Endothelial cell of umbilical vein (primary cell): ENCODE results near the gene GIPC3. TPM values are rescaled to one million over a fixed set of nuclear protein-coding genes. Genes with fewer than 3 reads are reported as not detected.

Experiments used
- BruUV-seq: library from RNA; stranded (reverse); fragments of 400-500 nt; replicated peaks from 2 replicates; lab custom pipeline; 2021; lab: Mats Ljungman, UMichigan
- CTCF ChIA-PET: fragments of 300-600, 350-600 bp; sonication (Branson Sonifier 250); formaldehyde crosslinking; loops from one replicate; lab custom pipeline; 2021; ENCODE audit warnings: antibody characterized with exemption, inconsistent platforms; lab: Charles Lee
- POLR2A ChIA-PET: fragments of 300-600, 350-600 bp; sonication (Branson Sonifier 250); formaldehyde crosslinking; loops from one replicate; lab custom pipeline; 2021; ENCODE audit warnings: antibody characterized with exemption, inconsistent platforms; lab: Charles Lee
- DNase-seq: peaks from one replicate; pipeline ENCODE4 v3.0.0-alpha.2; 2011; ENCODE audit warnings: low read depth, low spot score
- FAIRE-seq: peaks from 2 replicates; lab custom pipeline; 2011; peaks lifted over from hg19 to GRCh38; lab: Jason Lieb, UNC
- H2AFZ ChIP-seq: 2 replicates; pipeline ENCODE4 v1.6.0; 2012; ENCODE audit warnings: low read depth, low read length, control low read depth, inconsistent platforms
- H3K27ac ChIP-seq: 2 replicates; pipeline ENCODE4 v1.5.1; 2011; ENCODE audit warnings: low read depth, mild to moderate bottlenecking, control low read depth, low read length, moderate library complexity; ENCODE audit not compliant: insufficient read depth
- H3K27me3 ChIP-seq, 2 experiments: 2 replicates each; pipeline versions ENCODE4 v1.6.0 to v1.6.1; 2011; ENCODE audit warnings: low read length in 2 of 2, mixed read lengths in 1 of 2; ENCODE audit not compliant: control insufficient read depth in 2 of 2, insufficient read depth in 2 of 2
- H3K36me3 ChIP-seq, 2 experiments: 2 replicates in 1 of 2; 3 replicates in 1 of 2; pipeline ENCODE4 v1.5.1; 2011; ENCODE audit warnings: low read length in 2 of 2, mild to moderate bottlenecking in 1 of 2, moderate library complexity in 1 of 2; ENCODE audit not compliant: control insufficient read depth in 2 of 2, insufficient read depth in 2 of 2; ENCODE audit errors: extremely low read depth in 1 of 2
- H3K4me1 ChIP-seq: 3 replicates; pipeline ENCODE4 v1.5.1; 2011; ENCODE audit warnings: mild to moderate bottlenecking, low read length; ENCODE audit not compliant: control insufficient read depth, insufficient read depth; ENCODE audit errors: extremely low read depth
- H3K4me2 ChIP-seq: 2 replicates; pipeline ENCODE4 v1.6.1; 2011; ENCODE audit warnings: low read length, control low read depth, mixed read lengths; ENCODE audit not compliant: insufficient read depth
- H3K4me3 ChIP-seq, 3 experiments: fragments of 200-600 bp in 1 of 3; sonication (generic), shearing (Covaris generic) in 1 of 3; replicated peaks in 1 of 3; 2 replicates each; pipeline ENCODE4 v1.5.1; 2011 to 2016; ENCODE audit warnings: control low read depth in 3 of 3, low read length in 3 of 3, mild to moderate bottlenecking in 2 of 3, inconsistent platforms in 1 of 3, low read depth in 1 of 3, moderate library complexity in 1 of 3; ENCODE audit not compliant: insufficient read depth in 1 of 3
- H3K79me2 ChIP-seq: 2 replicates; pipeline ENCODE4 v1.6.0; 2012; ENCODE audit warnings: low read length, inconsistent platforms; ENCODE audit not compliant: control insufficient read depth, insufficient read depth
- H3K9ac ChIP-seq: replicated peaks from 2 replicates; pipeline ENCODE3; 2011; ENCODE audit warnings: low read length, control low read depth; ENCODE audit not compliant: insufficient read depth; ENCODE audit errors: extremely low read depth
- H3K9me1 ChIP-seq: replicated peaks from 3 replicates; pipeline ENCODE4 v1.6.0; 2011; ENCODE audit warnings: mild to moderate bottlenecking, low read length; ENCODE audit not compliant: control insufficient read depth, insufficient read depth; ENCODE audit errors: extremely low read depth
- H3K9me3 ChIP-seq: replicated peaks from 2 replicates; pipeline ENCODE4 v1.5.1; 2012; ENCODE audit warnings: low read length, inconsistent platforms; ENCODE audit not compliant: control insufficient read depth, insufficient read depth
- H4K20me1 ChIP-seq: replicated peaks from 2 replicates; pipeline ENCODE3; 2011; ENCODE audit warnings: mild to moderate bottlenecking, low read length; ENCODE audit not compliant: control insufficient read depth, insufficient read depth; ENCODE audit errors: extremely low read depth
- CTCF ChIP-seq, 2 donors: IDR thresholded peaks; 1 replicate in 1 of 2; 2 replicates in 1 of 2; pipeline ENCODE4 v1.5.1; 2011; ENCODE audit warnings: low read length in 2 of 2, mild to moderate bottlenecking in 2 of 2, moderate library complexity in 2 of 2, control low read depth in 1 of 2, inconsistent platforms in 1 of 2, low read depth in 1 of 2; ENCODE audit not compliant: insufficient read depth in 1 of 2; ENCODE audit errors: extremely low read depth in 1 of 2
- EZH2 ChIP-seq: IDR thresholded peaks from 2 replicates; pipeline ENCODE4 v1.6.1; 2012; ENCODE audit warnings: borderline replicate concordance, low read depth, mild to moderate bottlenecking, moderate library complexity, low read length, inconsistent platforms; ENCODE audit not compliant: severe bottlenecking
- FOS ChIP-seq: IDR thresholded peaks from 2 replicates; pipeline ENCODE4 v1.6.1; 2011; ENCODE audit warnings: mild to moderate bottlenecking, low read length, moderate library complexity, borderline replicate concordance; ENCODE audit not compliant: insufficient read depth
- GATA2 ChIP-seq: IDR thresholded peaks from 2 replicates; pipeline ENCODE4 v1.7.0; 2011; ENCODE audit warnings: low read depth, mild to moderate bottlenecking, moderate library complexity, mixed read lengths, low read length; ENCODE audit not compliant: insufficient read length, insufficient read depth
- JUN ChIP-seq: IDR thresholded peaks from 2 replicates; pipeline ENCODE4 v1.6.1; 2011; ENCODE audit warnings: borderline replicate concordance, low read depth; ENCODE audit not compliant: insufficient read length, insufficient read depth
- MAX ChIP-seq: IDR thresholded peaks from 2 replicates; pipeline ENCODE4 v1.6.1; 2011; ENCODE audit not compliant: insufficient read depth, insufficient read length
- MYC ChIP-seq: IDR thresholded peaks from one replicate; pipeline ENCODE4 v1.6.1; 2011; ENCODE audit warnings: mild to moderate bottlenecking, low read depth, low read length
- POLR2A ChIP-seq: IDR thresholded peaks from 2 replicates; pipeline ENCODE4 v1.6.1; 2012; ENCODE audit warnings: low read depth, mild to moderate bottlenecking, control low read depth, low read length
- POLR2AphosphoS5 ChIP-seq: IDR thresholded peaks from 2 replicates; pipeline ENCODE4 v1.6.1; 2012; ENCODE audit warnings: low read depth, mild to moderate bottlenecking, control low read depth, low read length, moderate library complexity; ENCODE audit not compliant: insufficient read depth
- dilution Hi-C: fragments of 300-500 bp; cut with MboI; formaldehyde crosslinking; loops from one replicate; pipeline ENCODE4 v1.15.0; 2019; ENCODE audit warnings: low sequenced_read_pairs; ENCODE audit not compliant: extremely low pct_ligation_motif_present
- intact Hi-C: fragments of 100-400 bp; cut with micrococcal nuclease; formaldehyde crosslinking; loops from one replicate; pipeline ENCODE4 v1.10.0; 2022
- polyA plus RNA-seq, 4 experiments: library from polyadenylated mRNA; depleted of rRNA in 3 of 4; stranded (reverse) in 3 of 4; unstranded in 1 of 4; fragments of >200 nt; gene quantifications; 2 replicates each; pipeline versions ENCODE4 v1.2.1 to v1.2.3, GENCODE V29; 2011 to 2012; ENCODE audit warnings: missing spikeins in 1 of 4
- total RNA-seq: library from RNA; stranded (reverse); gene quantifications from 2 replicates; pipeline ENCODE4 v1.2.3, GENCODE V29; 2021

GIPC3 gene
- total and polyA plus RNA-seq, 2 donors (not counting 3 experiments of a cell fraction or from before 2014, with no cell fraction given) = 2.2 to 6.6 TPM

- Histone ChIP-seq H3K36me3 (no peaks in the 10 kb centered on the region), H3K9me3 (no peaks in the 10 kb centered on the region), H2AFZ (no peak overlapping the region), H3K9me1 (no peaks in the 10 kb centered on the region), H3K79me2 (no peaks in the 10 kb centered on the region), H3K27me3 (peaks cover 0 to 2% of the 10 kb centered on the region in 2 experiments), H3K27ac (no peak overlapping the region), H3K4me2 (no peak overlapping the region), H4K20me1 (no peaks in the 10 kb centered on the region), H3K4me1 (no peaks in the 10 kb centered on the region), H3K9ac (no peak overlapping the region), H3K4me3 (no peak overlapping the region)
- BruUV-seq = no TSS peak
- ChIA-PET CTCF (no interaction called here), POLR2A (no interaction called here)
- FAIRE-seq = no peak
- DNase-seq = no peak
- no peak for TF ChIP-seq FOS
- TF ChIP-seq CTCF (IDR thresholded peaks at IDR 0.05; ENCODE audit: extremely low read depth in 1 of 2, insufficient read depth in 1 of 2, low read depth in 1 of 2, low read length in 2 of 2) = peak in 1 of 2 donors; percentile 7
- dilution Hi-C loops = no loop called here
- intact Hi-C loops = no loop called here
These were observed 7.9 kb downstream of the GIPC3 start for GRCh38 chr19:3593156-3593555.

GRCh38 chr19:3595521-3596061, 10.3 kb downstream of the GIPC3 start:
- H3K79me2 ChIP-seq = no peaks in the 10 kb centered on the region
- FAIRE-seq = no peak
- no TSS peak for BruUV-seq
- no peaks in the 10 kb centered on the region for H3K9me3 ChIP-seq
- peaks cover 0 to 2% of the 10 kb centered on the region in 2 experiments for H3K27me3 ChIP-seq
- POLR2A ChIA-PET = no interaction called here
- CTCF ChIA-PET = interaction anchor here (1.5 kb wide), 1 partner anchor 10 kb away, joined by 5 read pairs; the partner anchor contains the start of gene GIPC3
- dilution Hi-C loops (no loop called here), intact Hi-C loops (no loop called here)
- H3K9me1 ChIP-seq = no peaks in the 10 kb centered on the region
- no peak overlapping the region for H3K9ac ChIP-seq
- H3K36me3 ChIP-seq = no peaks in the 10 kb centered on the region
- H3K4me1 ChIP-seq = no peaks in the 10 kb centered on the region
- no peak overlapping the region for H2AFZ ChIP-seq
- no peak overlapping the region for H3K4me2 ChIP-seq
- no peak overlapping the region for H3K27ac ChIP-seq
- no peak for TF ChIP-seq JUN
- TF ChIP-seq POLR2AphosphoS5 = no peak
- no peak for TF ChIP-seq MAX
- TF ChIP-seq POLR2A = no peak
- no peak for TF ChIP-seq CTCF (IDR thresholded peaks at IDR 0.05; ENCODE audit: extremely low read depth in 1 of 2, insufficient read depth in 1 of 2, low read depth in 1 of 2, low read length in 2 of 2)
- TF ChIP-seq EZH2 = no peak
- no peak for TF ChIP-seq MYC
- TF ChIP-seq GATA2 = no peak
- no peak for TF ChIP-seq FOS
- H3K4me3 ChIP-seq = no peak overlapping the region
- H4K20me1 ChIP-seq = no peaks in the 10 kb centered on the region
- DNase-seq = no peak
